GM23248 (cell line): ENCODE data around the gene C16orf92.

Experiments
- EZH2 ChIP-seq: fragments of 200-600 bp; sonication (generic); IDR thresholded peaks from 2 replicates; pipeline ENCODE4 v1.6.1; 2018; ENCODE audit warnings: antibody characterized with exemption, mild to moderate bottlenecking; ENCODE audit not compliant: insufficient read depth, poor library complexity, severe bottlenecking
- EZH2phosphoT487 ChIP-seq: fragments of 200-600 bp; sonication (generic); IDR thresholded peaks from 2 replicates; pipeline ENCODE4 v1.6.1; 2018; ENCODE audit warnings: antibody characterized with exemption, moderate library complexity, mild to moderate bottlenecking, low read depth; ENCODE audit not compliant: insufficient read depth

GRCh38 chr16:29990883-29991570 lies 32.0 kb upstream of the C16orf92 start:
- TF ChIP-seq EZH2 (no peak), EZH2phosphoT487 (no peak)
